Pulmonary artery endothelial cell (primary cell): ENCODE measurements around the gene CLIC4. TPM values are rescaled to one million over a fixed set of nuclear protein-coding genes. Genes with fewer than 3 reads are reported as not detected.
"Not testable (repeated sequence)": the region's sequence is repeated elsewhere in the genome, so short reads cannot be mapped to it uniquely, and the experiment has no call there.

ENCODE experiments used
- DNase-seq: peaks from one replicate; pipeline ENCODE4 v3.0.0-alpha.2; 2011; ENCODE audit warnings: low read depth, low spot score
- total RNA-seq: library from RNA; depleted of rRNA; stranded (reverse); fragments of >200 nt; gene quantifications from 2 replicates; pipeline ENCODE4 v1.2.3, GENCODE V29; 2014

CLIC4 gene
- total RNA-seq, 1 donor from 2014 or later, result 394 TPM

- DNase-seq, result no peak
These were observed 26.3 kb downstream of the CLIC4 start for GRCh38 chr1:24771574-24771973.

GRCh38 chr1:24773618-24774017 is 28.4 kb downstream of the CLIC4 start:
- no peak for DNase-seq

GRCh38 chr1:24775348-24775747 is 30.1 kb downstream of the CLIC4 start:
- no peak for DNase-seq

- no peak for DNase-seq
These were observed 30.7 kb downstream of the CLIC4 start for GRCh38 chr1:24775916-24776315.

GRCh38 chr1:24776821-24777220 is 31.6 kb downstream of the CLIC4 start:
- DNase-seq, result no peak

- DNase-seq, result no peak
These were observed 32.9 kb downstream of the CLIC4 start for GRCh38 chr1:24778141-24778540.

GRCh38 chr1:24779199-24779598 is 34.0 kb downstream of the CLIC4 start:
- not testable (repeated sequence) for DNase-seq

- DNase-seq, result no peak
These were observed 34.6 kb downstream of the CLIC4 start for GRCh38 chr1:24779689-24780464.

GRCh38 chr1:24780626-24781025 is 35.4 kb downstream of the CLIC4 start:
- not testable (repeated sequence) for DNase-seq

- DNase-seq, result no peak
These were observed 37.4 kb downstream of the CLIC4 start for GRCh38 chr1:24782689-24783088.

- no peak for DNase-seq
These were observed 38.5 kb downstream of the CLIC4 start for GRCh38 chr1:24783713-24784112.

- DNase-seq, result no peak
These were observed 40.9 kb downstream of the CLIC4 start for GRCh38 chr1:24786191-24786590.

GRCh38 chr1:24790490-24790889 is 45.2 kb downstream of the CLIC4 start:
- no peak for DNase-seq

GRCh38 chr1:24793447-24794129 is 48.3 kb downstream of the CLIC4 start:
- no peak for DNase-seq

- not testable (repeated sequence) for DNase-seq
These were observed 48.9 kb downstream of the CLIC4 start for GRCh38 chr1:24794130-24794502.

- no peak for DNase-seq
These were observed 50.0 kb downstream of the CLIC4 start for GRCh38 chr1:24795236-24795635.

GRCh38 chr1:24796524-24796923 is 51.3 kb downstream of the CLIC4 start:
- DNase-seq, result no peak

GRCh38 chr1:24799242-24799641 is 54.0 kb downstream of the CLIC4 start:
- not testable (repeated sequence) for DNase-seq

GRCh38 chr1:24801176-24801575 is 55.9 kb downstream of the CLIC4 start:
- DNase-seq, result no peak

GRCh38 chr1:24803220-24803619 is 58.0 kb downstream of the CLIC4 start:
- no peak for DNase-seq

GRCh38 chr1:24803987-24804530 is 58.8 kb downstream of the CLIC4 start:
- DNase-seq, result no peak

GRCh38 chr1:24805534-24806301 is 60.5 kb downstream of the CLIC4 start:
- peak; percentile 90 for DNase-seq
